ENCODE measurements around the gene FANK1.
A peak's percentile ranks its signal among the peaks of the same experiment; 100 is the strongest.
"Not testable (repeated sequence)": the region's sequence is repeated elsewhere in the genome, so short reads cannot be mapped to it uniquely, and the experiment has no call there.

Gene FANK1

GRCh38 chr10:125878957-125879835 is 17.2 kb upstream of the FANK1 start:
- DNase-seq (no peak), ATAC-seq (replicated peaks) (no peak)
- Mint-ChIP-seq H3K9me3 (peaks cover 0 to 3% of the 10 kb centered on the region in 2 donors), H3K36me3 (peaks cover 30 to 48% of the 10 kb centered on the region in 2 donors), H3K27ac (no peak overlapping the region), H3K4me3 (no peak overlapping the region), H3K27me3 (no peaks in the 10 kb centered on the region), H3K4me1 (no peaks in the 10 kb centered on the region)

GRCh38 chr10:125880719-125881118 is 15.6 kb upstream of the FANK1 start:
- Mint-ChIP-seq H3K4me3 (no peak overlapping the region), H3K27ac (no peak overlapping the region), H3K27me3 (no peaks in the 10 kb centered on the region), H3K36me3 (peaks cover 22 to 36% of the 10 kb centered on the region in 2 donors), H3K4me1 (no peaks in the 10 kb centered on the region), H3K9me3 (peaks cover 0 to 3% of the 10 kb centered on the region in 2 donors)
- ATAC-seq (replicated peaks) (no peak), DNase-seq (no peak)

GRCh38 chr10:125881192-125881591 is 15.2 kb upstream of the FANK1 start, which contains the start of gene DHX32:
Gene DHX32 (minus strand): TSS chr10:125881292. CDS start chr10:125880824, 468 bp downstream.
- DNase-seq (no peak), ATAC-seq (replicated peaks) (no peak)
- peaks cover 17 to 31% of the 10 kb centered on the region in 2 donors for H3K36me3 Mint-ChIP-seq
- no peaks in the 10 kb centered on the region for H3K9me3 Mint-ChIP-seq
- no peaks in the 10 kb centered on the region for H3K4me1 Mint-ChIP-seq
- no peaks in the 10 kb centered on the region for H3K27me3 Mint-ChIP-seq
- H3K4me3 Mint-ChIP-seq = no peak within 1 kb of the TSS
- no peak within 1 kb of the TSS for H3K27ac Mint-ChIP-seq

- Mint-ChIP-seq H3K27me3 (no peaks in the 10 kb centered on the region), H3K4me3 (no peak overlapping the region), H3K36me3 (peaks cover 14 to 27% of the 10 kb centered on the region in 2 donors), H3K9me3 (no peaks in the 10 kb centered on the region), H3K4me1 (no peaks in the 10 kb centered on the region), H3K27ac (no peak overlapping the region)
- no peak for DNase-seq
- ATAC-seq (replicated peaks) = no peak
These were observed 13.8 kb upstream of the FANK1 start for GRCh38 chr10:125882596-125882995.

GRCh38 chr10:125883211-125883610 is 13.2 kb upstream of the FANK1 start:
- DNase-seq (no peak), ATAC-seq (replicated peaks) (no peak)
- peaks cover 14 to 25% of the 10 kb centered on the region in 2 donors for H3K36me3 Mint-ChIP-seq
- H3K27ac Mint-ChIP-seq = no peak overlapping the region
- no peak overlapping the region for H3K4me3 Mint-ChIP-seq
- no peaks in the 10 kb centered on the region for H3K9me3 Mint-ChIP-seq
- no peaks in the 10 kb centered on the region for H3K27me3 Mint-ChIP-seq
- no peaks in the 10 kb centered on the region for H3K4me1 Mint-ChIP-seq

- H3K4me1 Mint-ChIP-seq = no peaks in the 10 kb centered on the region
- no peaks in the 10 kb centered on the region for H3K27me3 Mint-ChIP-seq
- no peak for ATAC-seq (replicated peaks)
- H3K36me3 Mint-ChIP-seq = peaks cover 4 to 8% of the 10 kb centered on the region in 2 donors
- H3K9me3 Mint-ChIP-seq = no peaks in the 10 kb centered on the region
- DNase-seq = no peak
- H3K4me3 Mint-ChIP-seq = no peak overlapping the region
- H3K27ac Mint-ChIP-seq = no peak overlapping the region
These were observed 9.4 kb upstream of the FANK1 start for GRCh38 chr10:125886914-125887512.

GRCh38 chr10:125889441-125889840 is 6.9 kb upstream of the FANK1 start:
- ATAC-seq (replicated peaks); H3K36me3 Mint-ChIP-seq; H3K27me3 Mint-ChIP-seq; H3K27ac Mint-ChIP-seq; H3K9me3 Mint-ChIP-seq; H3K4me3 Mint-ChIP-seq; H3K4me1 Mint-ChIP-seq; DNase-seq: not testable (repeated sequence)

GRCh38 chr10:125892402-125892801 is 4.0 kb upstream of the FANK1 start:
- not testable (repeated sequence) for DNase-seq; H3K27me3 Mint-ChIP-seq; H3K9me3 Mint-ChIP-seq; H3K27ac Mint-ChIP-seq; H3K4me3 Mint-ChIP-seq; H3K36me3 Mint-ChIP-seq; ATAC-seq (replicated peaks)
- peaks cover 10 to 18% of the 10 kb centered on the region in 2 donors for H3K4me1 Mint-ChIP-seq

- not testable (repeated sequence) for H3K27ac Mint-ChIP-seq; ATAC-seq (replicated peaks); DNase-seq; H3K36me3 Mint-ChIP-seq; H3K27me3 Mint-ChIP-seq; H3K9me3 Mint-ChIP-seq; H3K4me3 Mint-ChIP-seq
- H3K4me1 Mint-ChIP-seq = peaks cover 10 to 24% of the 10 kb centered on the region in 2 donors
These were observed 2.2 kb upstream of the FANK1 start for GRCh38 chr10:125894176-125894575.

GRCh38 chr10:125895130-125896087 is 955 bp upstream of the FANK1 start:
- DNase-seq = peak; percentile 46
- peak overlapping the region; percentile 88 for H3K27ac Mint-ChIP-seq
- not testable (repeated sequence) for H3K9me3 Mint-ChIP-seq, H3K27me3 Mint-ChIP-seq, H3K36me3 Mint-ChIP-seq
- H3K4me3 Mint-ChIP-seq = peak overlapping the region; percentile 86 to 89
- H3K4me1 Mint-ChIP-seq = peaks cover 10 to 24% of the 10 kb centered on the region in 2 donors
- ATAC-seq (replicated peaks) = peak; percentile 67 to 71

GRCh38 chr10:125897317-125897716 is 953 bp downstream of the FANK1 start:
- not testable (repeated sequence) for H3K36me3 Mint-ChIP-seq; ATAC-seq (replicated peaks)

GRCh38 chr10:125900963-125901362 is 4.6 kb downstream of the FANK1 start:
- not testable (repeated sequence) for H3K27ac Mint-ChIP-seq; H3K4me3 Mint-ChIP-seq; H3K36me3 Mint-ChIP-seq; H3K9me3 Mint-ChIP-seq; DNase-seq; ATAC-seq (replicated peaks)
- peaks cover 2 to 12% of the 10 kb centered on the region in 2 donors for H3K4me1 Mint-ChIP-seq
- peaks cover 6 to 19% of the 10 kb centered on the region in 2 donors for H3K27me3 Mint-ChIP-seq

More at GRCh38 chr10:125897317-125897716, 953 bp downstream of the FANK1 start:
- H3K9me3 Mint-ChIP-seq, DNase-seq: not testable (repeated sequence)
- Mint-ChIP-seq H3K4me3 (peak overlapping the region; percentile 93 to 94), H3K27ac (peak overlapping the region; percentile 66), H3K4me1 (peaks cover 10 to 24% of the 10 kb centered on the region in 2 donors), H3K27me3 (peaks cover 9 to 19% of the 10 kb centered on the region in 2 donors)

- ATAC-seq (replicated peaks); DNase-seq; H3K4me1 Mint-ChIP-seq; H3K27ac Mint-ChIP-seq; H3K36me3 Mint-ChIP-seq; H3K9me3 Mint-ChIP-seq; H3K4me3 Mint-ChIP-seq: not testable (repeated sequence)
- peaks cover 12 to 22% of the 10 kb centered on the region in 2 donors for H3K27me3 Mint-ChIP-seq
These were observed 6.8 kb downstream of the FANK1 start for GRCh38 chr10:125903135-125903640.
